ENCODE measurements around the gene OXNAD1. TPM values are rescaled to one million over a fixed set of nuclear protein-coding genes. Genes with fewer than 3 reads are reported as not detected.

The OXNAD1 gene
- total RNA-seq, 1 donor from 2014 or later = 18.5 TPM

DNA sequence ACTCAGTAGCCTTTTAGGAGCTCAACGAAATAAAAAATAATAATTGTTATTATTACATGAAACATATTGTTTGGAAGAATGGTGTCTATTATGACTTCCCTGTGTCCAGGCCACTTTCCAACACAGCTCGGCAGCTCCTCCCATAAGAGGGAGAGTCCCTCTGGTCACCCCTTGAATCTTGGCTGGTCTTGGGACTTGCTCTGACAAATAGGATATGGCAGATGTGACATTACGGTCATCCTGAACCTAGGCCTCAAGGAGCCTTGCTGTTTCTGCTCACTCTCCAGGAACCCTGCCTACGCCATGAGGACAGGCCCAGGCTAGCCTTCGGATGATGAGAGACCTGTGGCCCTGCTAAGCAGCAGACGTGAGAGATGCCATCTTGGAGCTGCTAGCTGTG lies 71.8 kb downstream of the OXNAD1 start:
- peaks cover 21% of the 10 kb centered on the region for H3K36me3 Mint-ChIP-seq (ENCODE audit: insufficient read depth)

GRCh38 chr3:16337856-16338540 lies 73.0 kb downstream of the OXNAD1 start:
- Mint-ChIP-seq H3K36me3 (ENCODE audit: insufficient read depth) (peaks cover 10% of the 10 kb centered on the region), H3K4me3 (ENCODE audit: low read depth) (no peak overlapping the region), H3K27me3 (no peaks in the 10 kb centered on the region), H3K27ac (no peak overlapping the region), H3K9me3 (ENCODE audit: low read depth) (peaks cover 3% of the 10 kb centered on the region), H3K4me1 (ENCODE audit: low read depth) (peaks cover under 1% of the 10 kb centered on the region)
- no peak for TF ChIP-seq CTCF (IDR thresholded peaks at IDR 0.05; ENCODE audit: unreplicated experiment)
- no peak for DNase-seq (ENCODE audit: low spot score, unreplicated experiment)

More for the DNA sequence above, 71.8 kb downstream of the OXNAD1 start:
- Mint-ChIP-seq H3K4me3 (ENCODE audit: low read depth) (no peak overlapping the region), H3K27ac (no peak overlapping the region), H3K4me1 (ENCODE audit: low read depth) (peaks cover 5% of the 10 kb centered on the region), H3K9me3 (ENCODE audit: low read depth) (peaks cover 13% of the 10 kb centered on the region), H3K27me3 (no peaks in the 10 kb centered on the region)
- TF ChIP-seq CTCF (IDR thresholded peaks at IDR 0.05; ENCODE audit: unreplicated experiment) = no peak
- DNase-seq (ENCODE audit: low spot score, unreplicated experiment) = no peak

DNA sequence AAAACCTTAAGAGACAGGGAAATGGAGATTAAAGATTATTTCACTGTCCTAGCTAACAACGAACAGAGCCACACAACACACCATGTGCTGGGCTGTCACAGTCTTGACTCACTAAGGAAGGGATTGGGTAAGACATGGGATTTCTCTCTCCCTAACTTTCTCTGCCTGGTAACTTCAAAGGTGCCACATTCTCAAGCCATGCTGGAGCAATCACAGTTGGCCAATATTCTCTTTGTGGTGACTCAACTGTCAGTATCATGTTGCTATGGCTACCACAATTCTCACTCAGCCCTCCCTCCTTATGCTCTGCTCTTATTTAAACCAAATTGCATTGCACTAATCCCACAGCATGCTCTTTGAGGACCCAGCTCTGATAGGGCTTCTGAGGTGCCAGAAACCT lies 74.0 kb downstream of the OXNAD1 start:
- H3K4me1 Mint-ChIP-seq (ENCODE audit: low read depth) = no peaks in the 10 kb centered on the region
- peaks cover 3% of the 10 kb centered on the region for H3K9me3 Mint-ChIP-seq (ENCODE audit: low read depth)
- H3K36me3 Mint-ChIP-seq (ENCODE audit: insufficient read depth) = peaks cover 10% of the 10 kb centered on the region
- no peak overlapping the region for H3K4me3 Mint-ChIP-seq (ENCODE audit: low read depth)
- no peak overlapping the region for H3K27ac Mint-ChIP-seq
- no peak for DNase-seq (ENCODE audit: low spot score, unreplicated experiment)
- H3K27me3 Mint-ChIP-seq = no peaks in the 10 kb centered on the region
- TF ChIP-seq CTCF (IDR thresholded peaks at IDR 0.05; ENCODE audit: unreplicated experiment) = no peak

DNA sequence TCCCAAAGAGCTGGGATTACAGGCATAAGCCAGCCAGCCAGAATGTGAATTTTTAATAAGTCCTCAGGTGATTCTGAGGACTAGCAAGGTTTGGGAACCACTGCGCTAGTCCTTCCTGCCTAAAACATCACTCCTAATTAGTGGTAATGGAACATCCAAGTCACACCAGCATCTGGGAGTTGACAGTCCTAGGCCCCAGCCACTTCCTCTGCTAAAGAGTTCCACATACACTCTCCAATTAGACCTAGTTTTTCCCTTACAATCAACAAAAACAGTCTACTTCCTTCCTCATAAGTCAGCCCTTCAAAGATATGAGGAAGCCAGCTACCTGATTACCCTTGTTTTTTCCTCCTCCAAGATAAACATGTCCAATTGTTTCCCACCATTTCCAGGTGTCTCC lies 78.1 kb downstream of the OXNAD1 start:
- no peak for TF ChIP-seq CTCF (IDR thresholded peaks at IDR 0.05; ENCODE audit: unreplicated experiment)
- no peaks in the 10 kb centered on the region for H3K27me3 Mint-ChIP-seq
- no peak for DNase-seq (ENCODE audit: low spot score, unreplicated experiment)
- H3K27ac Mint-ChIP-seq = no peak overlapping the region
- no peak overlapping the region for H3K4me3 Mint-ChIP-seq (ENCODE audit: low read depth)
- no peaks in the 10 kb centered on the region for H3K9me3 Mint-ChIP-seq (ENCODE audit: low read depth)
- H3K4me1 Mint-ChIP-seq (ENCODE audit: low read depth) = no peaks in the 10 kb centered on the region
- peaks cover 3% of the 10 kb centered on the region for H3K36me3 Mint-ChIP-seq (ENCODE audit: insufficient read depth)

- Mint-ChIP-seq H3K4me3 (ENCODE audit: low read depth) (no peak overlapping the region), H3K27me3 (no peaks in the 10 kb centered on the region), H3K4me1 (ENCODE audit: low read depth) (no peaks in the 10 kb centered on the region), H3K36me3 (ENCODE audit: insufficient read depth) (peaks cover 4% of the 10 kb centered on the region), H3K9me3 (ENCODE audit: low read depth) (no peaks in the 10 kb centered on the region), H3K27ac (no peak overlapping the region)
- no peak for DNase-seq (ENCODE audit: low spot score, unreplicated experiment)
- no peak for TF ChIP-seq CTCF (IDR thresholded peaks at IDR 0.05; ENCODE audit: unreplicated experiment)
These were observed 81.5 kb downstream of the OXNAD1 start for GRCh38 chr3:16346413-16347081.
